NCI-H187 treated with DMSO at 0.1 percent for 48 hours (cell line): ENCODE results near the gene SFT2D3.
"Not testable (repeated sequence)": the region's sequence is repeated elsewhere in the genome, so short reads cannot be mapped to it uniquely, and the experiment has no call there.

ENCODE experiments used
- DNase-seq: peaks from one replicate; lab custom pipeline; 2025; lab: John Stamatoyannopoulos, UW

SFT2D3 gene

DNA sequence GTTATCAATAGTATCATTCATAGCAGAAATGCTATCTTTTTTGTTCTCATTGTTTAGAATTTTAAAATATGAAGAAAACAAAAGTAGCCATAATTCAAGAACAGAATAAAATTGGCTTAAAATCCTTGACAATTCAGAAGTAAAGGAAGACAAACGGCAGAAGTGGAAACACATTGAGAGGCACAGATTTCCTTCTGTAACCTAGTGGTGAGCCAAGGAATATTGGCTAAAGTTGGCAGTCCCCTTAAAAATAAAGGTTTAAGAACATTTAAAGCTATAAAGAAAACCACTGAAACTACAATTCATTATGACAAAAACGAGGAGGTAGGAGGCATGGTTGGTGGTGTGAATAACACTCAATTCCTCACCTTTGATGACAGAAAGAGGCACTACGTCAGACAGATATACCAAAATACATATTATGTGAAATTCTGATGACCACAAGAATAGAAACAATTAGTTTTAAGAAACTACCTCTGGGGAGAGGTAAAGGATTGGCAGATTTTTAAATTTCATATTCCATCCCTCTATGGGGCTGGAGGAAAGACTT is 42.3 kb downstream of the SFT2D3 start:
- no peak for DNase-seq

DNA sequence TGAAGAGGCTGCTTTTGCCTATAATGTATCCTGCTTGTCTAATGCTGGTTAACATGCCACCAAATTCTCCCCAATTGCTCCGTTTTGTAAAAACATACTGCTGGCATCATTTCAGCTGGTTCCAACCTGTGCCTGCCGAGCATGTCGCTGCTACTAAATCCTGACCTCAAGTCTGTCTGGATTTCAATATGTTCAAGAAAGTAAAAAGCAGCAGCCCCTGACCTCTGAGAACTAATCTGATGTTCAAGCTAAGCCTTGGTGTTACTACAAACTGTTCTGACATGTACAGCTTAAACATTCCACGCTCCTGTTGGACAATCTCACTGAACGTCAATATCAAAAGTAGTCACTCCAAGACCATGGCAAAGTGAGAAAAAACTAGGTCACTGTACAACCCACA is 46.3 kb downstream of the SFT2D3 start:
- DNase-seq, result no peak

DNA sequence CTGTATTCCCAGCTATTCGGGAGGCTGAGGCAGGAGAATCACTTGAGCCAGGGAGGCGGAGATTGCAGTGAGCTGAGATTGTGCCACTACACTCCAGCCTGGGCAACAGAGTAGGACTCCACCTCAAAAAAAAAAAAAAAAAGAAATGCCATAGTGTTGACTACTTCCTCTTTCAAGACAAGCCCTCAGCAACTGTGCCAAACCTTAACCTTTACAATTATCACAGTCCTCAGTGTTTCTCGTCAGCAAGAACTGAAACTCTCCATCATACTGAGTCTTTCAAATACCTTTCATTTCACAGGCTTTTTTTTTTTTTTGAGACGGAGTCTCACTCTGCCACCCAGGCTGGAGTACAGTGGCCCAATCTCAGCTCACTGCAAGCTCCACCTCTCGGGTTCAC is 48.2 kb downstream of the SFT2D3 start:
- DNase-seq, result not testable (repeated sequence)

DNA sequence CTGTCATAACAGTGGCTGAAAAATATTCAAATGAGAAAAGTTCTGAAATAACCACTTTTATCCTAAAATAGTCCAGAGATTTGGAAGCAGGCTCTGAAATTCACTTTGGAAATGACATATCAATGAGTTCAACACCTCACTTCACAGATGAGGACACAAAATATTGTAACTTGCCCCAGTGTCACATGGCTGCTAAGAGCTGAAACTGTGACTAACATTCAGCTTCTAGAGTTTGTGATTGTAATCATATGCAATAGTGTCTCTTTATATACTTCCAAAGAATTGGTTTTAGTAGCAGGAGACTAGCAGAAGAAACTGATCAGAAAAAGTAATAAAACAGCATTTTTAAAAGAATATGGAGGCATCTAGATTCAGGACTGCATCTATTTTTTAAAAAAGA is 52.1 kb downstream of the SFT2D3 start:
- DNase-seq, result no peak

DNA sequence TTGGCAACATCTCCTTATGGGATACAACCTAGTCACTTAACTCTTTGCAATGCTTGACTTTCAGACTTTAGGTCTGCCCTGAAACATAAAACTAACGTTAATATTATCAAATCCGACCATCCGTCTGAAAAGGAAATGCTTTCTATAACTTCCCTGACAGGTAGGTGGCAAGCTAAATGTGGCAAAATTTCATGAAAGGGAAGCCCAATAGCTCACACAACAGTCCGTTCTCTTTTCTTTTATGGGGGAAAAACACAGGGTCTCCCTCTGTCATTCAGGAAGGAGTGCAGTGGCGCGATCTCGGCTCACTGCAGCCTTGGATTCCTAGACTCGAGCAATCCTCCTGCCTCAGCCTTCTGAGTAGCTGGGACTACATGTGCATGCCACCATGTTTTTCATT is 52.9 kb downstream of the SFT2D3 start:
- no peak for DNase-seq
